GM18868 (cell line): ENCODE data around the gene MYO3A.

Experiments used
- ATAC-seq: cut with Tn5 transposase; IDR thresholded peaks from one replicate; pipeline ENCODE4 v1.9.1; 2021; ENCODE audit warnings: mild to moderate bottlenecking, moderate library complexity; ENCODE audit not compliant: unreplicated experiment

MYO3A gene, protein sequence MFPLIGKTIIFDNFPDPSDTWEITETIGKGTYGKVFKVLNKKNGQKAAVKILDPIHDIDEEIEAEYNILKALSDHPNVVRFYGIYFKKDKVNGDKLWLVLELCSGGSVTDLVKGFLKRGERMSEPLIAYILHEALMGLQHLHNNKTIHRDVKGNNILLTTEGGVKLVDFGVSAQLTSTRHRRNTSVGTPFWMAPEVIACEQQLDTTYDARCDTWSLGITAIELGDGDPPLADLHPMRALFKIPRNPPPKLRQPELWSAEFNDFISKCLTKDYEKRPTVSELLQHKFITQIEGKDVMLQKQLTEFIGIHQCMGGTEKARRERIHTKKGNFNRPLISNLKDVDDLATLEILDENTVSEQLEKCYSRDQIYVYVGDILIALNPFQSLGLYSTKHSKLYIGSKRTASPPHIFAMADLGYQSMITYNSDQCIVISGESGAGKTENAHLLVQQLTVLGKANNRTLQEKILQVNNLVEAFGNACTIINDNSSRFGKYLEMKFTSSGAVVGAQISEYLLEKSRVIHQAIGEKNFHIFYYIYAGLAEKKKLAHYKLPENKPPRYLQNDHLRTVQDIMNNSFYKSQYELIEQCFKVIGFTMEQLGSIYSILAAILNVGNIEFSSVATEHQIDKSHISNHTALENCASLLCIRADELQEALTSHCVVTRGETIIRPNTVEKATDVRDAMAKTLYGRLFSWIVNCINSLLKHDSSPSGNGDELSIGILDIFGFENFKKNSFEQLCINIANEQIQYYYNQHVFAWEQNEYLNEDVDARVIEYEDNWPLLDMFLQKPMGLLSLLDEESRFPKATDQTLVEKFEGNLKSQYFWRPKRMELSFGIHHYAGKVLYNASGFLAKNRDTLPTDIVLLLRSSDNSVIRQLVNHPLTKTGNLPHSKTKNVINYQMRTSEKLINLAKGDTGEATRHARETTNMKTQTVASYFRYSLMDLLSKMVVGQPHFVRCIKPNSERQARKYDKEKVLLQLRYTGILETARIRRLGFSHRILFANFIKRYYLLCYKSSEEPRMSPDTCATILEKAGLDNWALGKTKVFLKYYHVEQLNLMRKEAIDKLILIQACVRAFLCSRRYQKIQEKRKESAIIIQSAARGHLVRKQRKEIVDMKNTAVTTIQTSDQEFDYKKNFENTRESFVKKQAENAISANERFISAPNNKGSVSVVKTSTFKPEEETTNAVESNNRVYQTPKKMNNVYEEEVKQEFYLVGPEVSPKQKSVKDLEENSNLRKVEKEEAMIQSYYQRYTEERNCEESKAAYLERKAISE (N-terminal part only)

GRCh38 chr10:25933653-25934608 is at the start of gene MYO3A:
Gene MYO3A, plus strand, starts transcription at chr10:25934229. Its CDS starts 17,882 bp downstream, at chr10:25952111.
- ATAC-seq, result no peak

DNA sequence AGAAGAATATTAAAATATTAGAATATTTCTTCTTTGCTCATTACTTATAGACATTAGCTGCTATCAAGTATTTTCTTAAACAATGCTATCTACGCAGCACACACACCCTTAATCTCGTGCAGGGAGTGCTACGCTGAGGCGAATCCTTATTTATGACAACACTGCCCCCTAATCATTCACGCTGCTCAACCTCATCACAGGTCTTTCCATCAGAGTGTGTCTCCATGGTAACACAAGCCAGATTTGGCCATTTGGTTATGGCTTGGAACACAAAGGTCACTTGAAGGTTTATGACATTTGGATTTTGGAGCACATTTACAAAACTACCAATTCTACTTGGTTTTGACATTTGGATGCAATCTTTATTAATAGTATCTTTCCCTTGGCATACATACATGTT is 45.4 kb upstream of the MYO3A start:
- no peak for ATAC-seq

DNA sequence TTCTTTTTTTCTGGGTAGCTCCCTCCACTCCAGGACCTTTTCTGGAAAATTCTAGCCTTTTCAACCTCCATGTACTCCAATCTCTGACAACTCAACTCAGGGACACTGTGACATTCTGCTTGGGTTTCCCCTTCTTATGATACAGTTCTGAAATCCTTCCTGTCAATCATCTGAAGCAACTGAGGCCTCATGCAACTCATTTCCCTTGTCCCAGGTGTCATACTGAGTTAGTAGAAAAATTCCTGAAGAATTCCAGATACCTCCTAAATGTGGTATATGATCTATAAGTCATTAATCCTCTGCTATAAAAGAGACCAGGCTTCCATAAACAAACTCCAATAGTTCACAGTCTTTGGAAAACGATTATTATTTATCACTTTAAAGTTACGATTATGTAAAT is 43.0 kb upstream of the MYO3A start:
- no peak for ATAC-seq

- ATAC-seq, result no peak
Measured at GRCh38 chr10:25895856-25896255, 38.2 kb upstream of the MYO3A start.

- ATAC-seq, result no peak
Measured at GRCh38 chr10:25896421-25896820, 37.6 kb upstream of the MYO3A start.

GRCh38 chr10:25899304-25899703 is 34.7 kb upstream of the MYO3A start:
- no peak for ATAC-seq

- ATAC-seq, result peak; percentile 60
Measured at GRCh38 chr10:25901199-25901598, 32.8 kb upstream of the MYO3A start.

DNA sequence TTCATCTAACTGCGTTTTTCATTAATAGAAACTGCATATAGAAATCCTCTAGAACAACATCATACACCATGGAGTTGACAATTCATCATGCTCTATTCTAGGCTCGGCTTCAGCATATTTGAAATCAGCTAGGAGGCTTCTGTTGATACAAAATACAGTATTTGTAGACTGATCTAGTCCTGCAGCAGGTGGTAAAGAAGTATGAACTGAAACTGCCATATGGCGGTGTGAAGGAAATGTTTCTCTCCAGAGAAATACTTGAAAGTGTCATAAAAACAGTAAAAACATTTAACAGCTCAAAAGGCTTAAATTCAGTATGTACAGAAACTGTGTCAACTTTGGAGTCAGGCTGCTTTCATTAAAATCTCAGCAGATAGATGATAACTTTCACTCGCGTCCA is 32.0 kb upstream of the MYO3A start:
- ATAC-seq, result peak; percentile 59

DNA sequence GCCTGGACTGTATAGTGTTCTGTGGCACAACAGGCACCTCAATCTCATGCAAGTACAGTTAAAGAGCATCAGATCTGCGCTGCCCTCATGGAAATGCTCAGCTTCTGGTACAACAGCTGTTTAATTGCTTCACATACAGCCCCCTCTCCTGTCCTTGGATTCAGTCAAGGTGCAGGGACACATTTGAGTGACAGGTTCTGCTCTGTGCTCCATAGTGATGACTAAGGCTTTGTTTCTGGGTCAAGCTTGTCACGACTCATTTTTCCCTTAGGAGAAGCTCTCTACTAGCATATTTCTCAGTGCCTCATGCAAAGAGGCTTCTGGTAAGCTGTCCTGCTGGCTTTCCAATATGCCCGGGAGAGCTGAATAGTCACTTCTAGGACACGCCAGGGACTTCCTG is 26.8 kb upstream of the MYO3A start:
- ATAC-seq, result no peak

- no peak for ATAC-seq
Measured at GRCh38 chr10:25912866-25913265, 21.2 kb upstream of the MYO3A start.

GRCh38 chr10:25914776-25915175 is 19.3 kb upstream of the MYO3A start:
- ATAC-seq, result no peak

- ATAC-seq, result peak; percentile 91
Measured at GRCh38 chr10:25934621-25935139, 651 bp downstream of the MYO3A start.

DNA sequence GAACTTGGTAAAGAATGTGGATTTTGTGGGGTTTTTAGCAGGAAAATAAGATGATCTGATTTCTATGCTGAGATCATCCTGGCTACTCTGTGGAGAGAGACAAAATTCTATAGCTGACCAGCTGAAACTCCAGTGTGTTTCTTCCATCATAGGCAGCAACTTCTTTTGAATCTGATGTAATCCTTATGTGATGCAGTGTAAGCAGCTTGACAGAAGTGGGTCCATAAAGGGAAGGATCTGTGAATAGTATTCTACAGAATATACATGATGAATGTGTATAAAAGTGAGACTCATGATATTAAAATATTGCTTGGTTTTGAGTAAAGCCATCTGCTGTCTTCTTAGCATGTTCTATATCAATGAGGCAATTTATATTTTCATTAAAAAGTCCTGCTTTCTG is 4.4 kb downstream of the MYO3A start:
- ATAC-seq, result no peak

GRCh38 chr10:25944771-25945170 is 10.7 kb downstream of the MYO3A start:
- ATAC-seq, result no peak

DNA sequence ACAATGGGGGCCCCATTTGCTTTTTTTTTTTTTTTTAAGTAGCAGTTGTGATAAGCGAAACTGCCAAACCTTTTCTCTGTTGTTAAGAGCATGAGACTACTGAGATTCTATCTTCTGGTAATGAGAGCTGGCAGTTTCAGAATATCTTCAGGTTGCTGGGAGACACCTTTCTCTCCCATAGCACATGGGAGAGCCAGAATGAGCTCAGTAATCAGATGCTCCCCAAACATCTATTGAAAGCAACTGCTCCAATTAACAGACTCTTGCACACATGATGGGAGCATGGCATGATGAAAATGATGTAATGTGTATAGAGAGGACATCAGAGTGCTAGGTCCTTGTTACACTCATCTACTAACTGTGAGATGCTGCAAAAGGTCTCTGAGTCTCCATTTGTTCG is 18.8 kb downstream of the MYO3A start:
- peak; percentile 87 for ATAC-seq

DNA sequence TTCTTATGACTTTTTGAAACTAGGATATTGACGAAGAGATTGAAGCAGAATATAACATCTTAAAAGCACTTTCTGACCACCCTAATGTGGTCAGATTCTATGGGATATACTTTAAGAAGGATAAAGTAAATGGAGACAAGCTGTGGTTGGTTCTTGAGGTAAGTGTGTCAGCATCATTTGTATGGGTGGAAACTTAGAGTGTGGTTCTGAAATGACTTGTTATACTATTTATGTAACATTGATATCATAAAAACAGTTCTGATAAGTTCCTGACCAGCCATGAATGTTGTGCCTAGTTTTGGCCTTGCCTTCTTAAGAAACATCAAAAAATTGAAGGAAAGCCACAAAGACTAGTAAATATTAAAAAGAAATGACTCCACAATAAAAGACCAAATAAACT is 20.8 kb downstream of the MYO3A start:
- peak; percentile 44 for ATAC-seq

- ATAC-seq, result no peak
Measured at GRCh38 chr10:25959540-25960232, 25.7 kb downstream of the MYO3A start.

DNA sequence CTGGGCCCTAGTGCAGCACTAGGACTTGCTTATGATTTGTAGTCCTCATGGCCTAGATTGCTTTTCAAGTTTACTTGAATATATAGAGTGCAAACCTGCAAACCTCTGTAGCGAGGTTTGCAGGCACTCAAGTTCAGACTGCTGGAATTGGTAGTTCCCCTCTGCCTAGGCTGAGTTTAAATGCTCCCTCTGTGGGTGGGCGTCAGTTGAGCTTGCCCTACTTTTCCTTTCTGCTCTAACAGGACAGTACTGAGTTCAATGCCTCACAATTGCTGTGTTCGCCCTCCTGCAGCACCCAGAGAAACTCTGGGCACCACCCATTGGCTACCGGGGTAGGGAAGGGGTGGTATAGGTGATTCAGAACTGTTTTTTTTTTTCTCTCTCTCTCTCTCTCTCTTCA is 31.6 kb downstream of the MYO3A start:
- ATAC-seq, result no peak

GRCh38 chr10:25966844-25967243 is 32.8 kb downstream of the MYO3A start:
- ATAC-seq, result no peak
